Renal cortical epithelial cell (primary cell): Measurements from ENCODE around the gene ZFYVE28. TPM values are rescaled to one million over a fixed set of nuclear protein-coding genes. Genes with fewer than 3 reads are reported as not detected.
"Not testable (repeated sequence)": the region's sequence is repeated elsewhere in the genome, so short reads cannot be mapped to it uniquely, and the experiment has no call there.

Source experiments
- DNase-seq: peaks from one replicate; pipeline ENCODE4 v3.0.0-alpha.2; 2011; ENCODE audit warnings: low read depth
- total RNA-seq: library from RNA; depleted of rRNA; stranded (reverse); fragments of >200 nt; gene quantifications from 2 replicates; pipeline ENCODE4 v1.2.3, GENCODE V29; 2014

The ZFYVE28 gene
- total RNA-seq, 1 donor from 2014 or later, result 9.2 TPM

DNA sequence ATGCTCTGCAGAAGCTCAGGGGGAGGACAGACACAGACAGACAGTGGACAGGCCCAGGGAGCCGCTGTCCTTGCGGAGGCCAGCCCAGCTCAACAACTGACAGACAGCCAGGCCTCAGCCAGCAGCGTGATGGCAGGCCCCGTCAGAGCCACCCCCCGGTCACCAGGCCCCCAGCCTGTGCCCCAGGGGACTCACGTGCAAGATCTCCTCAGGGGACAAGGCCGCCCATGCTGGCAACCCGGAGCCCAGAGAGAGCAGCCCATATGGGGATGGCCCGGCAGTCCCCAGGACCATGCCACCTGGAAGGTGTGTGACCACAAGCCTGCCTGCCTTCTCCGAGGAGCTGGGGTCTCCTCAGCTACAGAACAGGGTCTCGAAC lies 128.5 kb downstream of the ZFYVE28 start:
- no peak for DNase-seq

DNA sequence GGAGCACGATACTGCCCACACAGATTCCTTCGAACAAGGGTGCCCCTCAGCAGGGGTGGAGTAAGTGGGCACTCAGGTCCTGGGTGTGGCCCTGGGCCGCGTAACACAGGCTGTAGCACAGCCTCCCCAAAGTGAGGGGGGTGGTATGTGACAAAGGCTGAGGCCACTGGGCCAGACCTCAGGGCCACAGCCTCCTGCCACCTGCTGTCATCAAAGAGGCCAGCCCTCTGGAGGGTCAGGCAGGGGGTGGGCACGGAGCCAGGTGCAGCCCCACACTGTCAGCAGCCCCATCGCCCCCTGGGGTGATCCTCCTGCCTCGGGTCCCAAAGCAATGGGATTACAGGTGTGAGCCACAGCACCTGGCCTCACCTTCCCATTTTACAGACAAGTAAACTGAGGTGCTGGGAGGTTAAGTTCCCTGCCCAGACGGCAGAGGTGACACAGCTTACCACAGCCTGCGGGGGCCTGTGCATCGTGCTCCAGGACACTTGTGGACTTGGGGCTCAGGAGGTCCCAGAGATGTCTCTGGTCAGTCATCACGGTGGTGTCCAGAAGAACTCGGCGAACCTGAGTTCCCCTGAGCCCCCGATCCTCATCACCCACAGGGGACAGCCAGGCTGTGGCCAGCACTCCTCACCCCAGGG lies 129.0 kb downstream of the ZFYVE28 start:
- no peak for DNase-seq

DNA sequence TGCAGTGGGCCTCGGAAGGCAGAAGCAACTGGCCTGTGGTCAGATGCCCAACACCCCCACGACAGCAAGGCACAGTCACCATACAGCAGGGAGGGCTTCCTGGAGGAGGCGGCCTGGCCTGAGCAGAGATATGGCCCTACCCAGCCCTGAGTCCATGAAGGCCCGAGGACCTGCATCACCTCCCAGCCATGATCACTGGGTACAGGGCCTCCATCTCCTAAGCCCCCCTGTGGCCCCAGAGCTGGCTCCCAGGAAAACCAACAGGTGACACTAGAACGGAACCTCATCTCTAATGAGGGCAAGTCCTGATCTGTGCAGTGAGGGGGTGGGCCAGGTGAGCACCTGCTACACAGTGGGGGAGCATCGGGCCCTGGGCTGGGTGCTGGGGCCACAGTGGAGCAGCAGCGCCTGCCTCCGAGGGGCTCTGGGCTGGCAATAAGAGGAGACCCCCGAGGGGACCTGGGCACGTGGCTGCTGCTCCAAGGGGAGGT lies 130.3 kb downstream of the ZFYVE28 start:
- no peak for DNase-seq

DNA sequence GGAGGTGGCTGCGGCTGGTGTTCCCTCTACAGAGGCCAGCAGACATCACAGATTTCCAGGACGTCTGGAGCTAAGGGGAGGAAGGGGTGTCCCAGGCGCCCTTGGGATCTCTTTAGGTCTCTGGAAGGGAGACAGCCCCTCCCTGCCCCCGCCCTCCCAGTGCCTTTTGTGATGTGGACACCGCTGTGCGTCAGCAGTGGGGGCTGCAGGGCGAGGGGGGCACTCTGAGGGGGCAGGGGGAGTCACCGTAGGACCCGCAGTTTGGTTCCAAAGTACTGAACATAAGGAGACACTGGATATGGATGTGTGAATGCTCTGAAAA lies 130.9 kb downstream of the ZFYVE28 start:
- DNase-seq, result no peak

DNA sequence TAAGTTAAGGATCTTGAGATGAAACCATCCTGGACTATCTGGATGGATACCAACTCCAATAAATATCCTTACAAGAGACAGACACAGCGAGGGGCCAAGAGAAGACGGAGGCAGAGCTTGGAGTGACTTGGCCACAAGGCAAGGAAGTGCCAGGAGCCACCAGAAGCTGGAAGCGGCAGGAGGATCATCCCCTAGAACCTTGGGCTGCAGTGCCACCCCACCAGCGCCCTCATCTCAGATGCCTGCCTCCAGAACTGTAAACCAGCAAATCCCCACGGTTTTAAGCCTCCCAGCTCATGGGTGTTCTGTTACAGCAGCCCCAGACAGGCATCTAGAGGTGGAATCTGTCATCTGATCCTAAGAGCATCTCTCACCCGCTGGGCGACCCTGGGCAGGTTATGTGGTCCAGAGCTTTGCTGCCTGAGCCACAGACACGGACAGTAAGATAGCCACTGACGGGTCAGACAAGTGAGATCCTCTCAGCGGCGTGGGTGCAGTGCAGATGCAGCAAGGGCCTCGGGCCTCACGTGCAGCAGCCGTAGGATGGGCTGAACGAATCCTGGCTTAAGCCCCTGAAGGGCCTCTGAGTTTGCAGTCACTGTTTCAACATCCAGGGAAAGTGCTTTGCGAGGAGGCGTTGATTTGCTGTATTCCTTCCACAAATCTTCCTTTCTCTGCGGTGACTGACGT lies 131.4 kb downstream of the ZFYVE28 start:
- DNase-seq, result no peak

DNA sequence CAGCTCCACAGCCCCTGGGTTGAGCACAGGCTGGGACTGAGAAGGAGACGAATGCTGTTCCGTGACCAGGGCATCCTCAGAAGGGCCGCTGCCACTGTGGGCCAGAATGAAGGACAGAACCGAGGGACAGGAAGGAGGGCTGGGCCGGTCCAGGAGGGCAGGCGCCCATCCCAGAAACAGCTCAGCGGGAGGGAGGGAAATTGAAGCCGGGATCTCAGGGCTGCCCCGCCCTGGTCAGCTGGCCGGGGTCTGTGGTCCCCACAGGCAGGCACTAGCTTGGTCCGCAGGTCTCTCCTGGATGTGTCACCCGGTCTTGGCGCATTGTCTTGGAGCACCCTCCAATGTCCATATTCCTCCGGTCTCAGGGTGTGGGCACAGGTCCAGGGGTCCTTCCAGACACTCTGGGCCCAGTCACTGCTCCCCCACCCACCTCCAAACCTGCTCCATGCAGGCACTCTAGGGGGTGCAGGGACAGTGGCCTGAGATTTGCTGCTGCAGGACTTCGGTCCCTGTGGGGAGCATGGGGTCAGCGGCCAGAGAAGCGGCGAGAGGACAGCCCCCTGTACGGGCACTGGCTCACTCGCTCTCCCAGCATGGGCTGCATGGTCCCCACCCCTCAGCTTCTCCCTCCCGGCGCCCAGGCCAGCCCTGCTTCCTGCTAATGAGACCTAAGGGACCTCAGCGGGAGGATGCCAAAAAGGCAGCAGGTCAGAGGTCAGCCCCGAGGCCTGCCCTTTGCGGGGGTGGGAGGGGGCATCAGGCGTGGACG lies 132.6 kb downstream of the ZFYVE28 start:
- no peak for DNase-seq

DNA sequence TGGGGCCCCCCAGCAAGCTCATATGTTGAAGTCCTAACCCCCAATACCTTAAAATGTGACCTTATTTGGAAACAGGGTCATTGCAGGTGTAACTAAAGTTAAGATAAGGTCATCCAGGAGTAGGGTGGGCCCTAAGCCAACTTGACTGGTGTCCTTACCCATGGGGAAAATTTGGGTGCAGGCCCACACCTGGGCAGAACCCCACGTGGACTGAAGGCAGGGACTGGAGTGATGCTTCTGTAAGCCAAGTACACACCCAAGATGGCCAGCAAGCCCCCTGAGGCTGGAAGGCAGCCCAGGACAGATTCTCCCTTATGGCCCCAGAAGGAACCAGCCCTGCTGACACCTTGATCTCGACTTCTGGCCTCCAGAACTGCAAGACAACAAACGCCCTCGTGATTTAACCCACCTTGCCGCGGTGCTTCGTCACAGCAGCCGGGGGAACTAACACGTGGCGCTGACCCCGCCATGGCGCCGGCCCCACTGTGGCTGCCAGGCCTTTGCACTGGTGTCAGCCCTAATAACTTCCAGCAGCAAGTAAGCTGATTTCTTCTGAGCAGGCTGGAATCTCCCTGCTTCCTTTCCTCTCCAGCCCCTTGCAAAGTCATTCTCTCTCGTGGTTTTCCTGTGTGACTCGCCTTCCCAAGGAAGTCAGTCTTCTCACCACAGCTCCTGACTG lies 133.4 kb downstream of the ZFYVE28 start:
- DNase-seq, result peak; percentile 59

GRCh38 chr4:2284161-2284933 lies 134.1 kb downstream of the ZFYVE28 start:
- no peak for DNase-seq

- no peak for DNase-seq
Observed at GRCh38 chr4:2283199-2283711, 135.2 kb downstream of the ZFYVE28 start.

GRCh38 chr4:2281575-2282343 lies 136.7 kb downstream of the ZFYVE28 start:
- no peak for DNase-seq

GRCh38 chr4:2280531-2281300 lies 137.7 kb downstream of the ZFYVE28 start:
- no peak for DNase-seq

DNA sequence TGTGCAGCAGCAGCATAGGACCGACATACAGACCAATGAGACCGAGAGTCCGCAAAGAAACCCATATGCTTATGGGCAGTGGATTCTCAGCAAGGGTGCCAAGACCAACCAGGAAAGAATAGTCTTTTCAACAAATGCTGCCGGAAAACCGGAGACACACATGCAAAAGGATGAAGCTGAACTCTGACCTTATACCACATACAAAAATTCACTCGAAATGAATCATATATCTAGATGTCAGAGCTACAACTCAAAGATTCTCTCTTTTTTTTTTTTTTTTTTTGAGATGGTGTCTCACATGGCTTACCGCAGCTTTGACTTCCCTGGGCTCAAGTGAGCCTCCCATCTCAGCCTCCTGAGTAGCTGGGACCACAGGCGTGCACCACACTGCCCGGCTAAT lies 140.5 kb downstream of the ZFYVE28 start:
- no peak for DNase-seq

GRCh38 chr4:2276581-2277325 lies 141.7 kb downstream of the ZFYVE28 start:
- DNase-seq, result no peak

DNA sequence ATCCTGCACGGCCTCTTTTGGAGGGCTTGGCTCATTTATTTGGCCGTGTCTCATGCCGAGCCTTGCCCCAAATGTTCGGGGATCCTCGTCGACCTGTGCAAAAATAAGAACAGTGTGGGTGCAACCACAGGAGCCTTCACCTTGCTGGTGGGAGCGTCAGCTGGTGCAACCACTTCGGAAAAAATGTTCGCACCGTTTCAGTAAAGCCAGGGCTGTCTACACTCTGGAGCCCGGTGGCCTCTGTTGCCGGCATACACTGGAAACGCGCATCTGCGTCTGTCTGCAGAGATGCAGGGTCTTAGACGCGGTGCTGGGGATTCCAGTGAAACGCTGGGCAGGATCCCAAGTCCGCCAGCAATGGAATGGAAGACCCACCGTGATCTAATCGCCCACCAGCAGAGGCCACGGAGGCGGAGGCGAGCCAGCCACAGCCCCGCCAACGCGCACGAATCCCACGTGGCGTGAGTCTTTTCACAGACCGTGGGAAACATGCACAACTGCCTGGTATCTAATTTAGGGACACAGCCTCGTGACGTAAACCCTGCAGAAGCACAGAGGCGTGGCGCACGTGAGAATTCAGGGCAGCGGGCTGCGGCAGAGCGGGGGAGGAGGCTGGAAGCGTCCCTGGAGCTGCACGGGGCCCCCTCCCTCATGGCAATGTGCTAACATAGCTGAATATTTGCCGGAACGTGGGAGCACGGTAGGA lies 142.7 kb downstream of the ZFYVE28 start:
- no peak for DNase-seq

DNA sequence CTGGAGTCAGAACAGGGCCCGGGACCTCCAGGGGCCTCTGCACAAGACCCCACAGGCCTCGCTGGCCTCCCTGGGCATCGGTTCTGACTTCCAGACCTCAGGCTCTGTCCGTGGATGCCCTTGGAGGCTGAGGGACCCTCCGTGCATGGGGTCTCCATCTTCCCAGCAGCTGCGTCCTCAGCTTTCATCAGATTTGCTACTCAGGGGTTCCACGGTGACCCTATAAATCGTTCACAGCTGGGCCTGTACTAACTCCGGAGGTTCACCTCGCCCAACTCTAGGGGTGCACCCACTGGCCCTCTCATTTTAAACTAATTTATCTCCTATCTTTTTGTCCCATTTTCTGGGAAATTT lies 143.4 kb downstream of the ZFYVE28 start:
- not testable (repeated sequence) for DNase-seq

- no peak for DNase-seq
Observed at GRCh38 chr4:2274320-2275043, 144.0 kb downstream of the ZFYVE28 start.

DNA sequence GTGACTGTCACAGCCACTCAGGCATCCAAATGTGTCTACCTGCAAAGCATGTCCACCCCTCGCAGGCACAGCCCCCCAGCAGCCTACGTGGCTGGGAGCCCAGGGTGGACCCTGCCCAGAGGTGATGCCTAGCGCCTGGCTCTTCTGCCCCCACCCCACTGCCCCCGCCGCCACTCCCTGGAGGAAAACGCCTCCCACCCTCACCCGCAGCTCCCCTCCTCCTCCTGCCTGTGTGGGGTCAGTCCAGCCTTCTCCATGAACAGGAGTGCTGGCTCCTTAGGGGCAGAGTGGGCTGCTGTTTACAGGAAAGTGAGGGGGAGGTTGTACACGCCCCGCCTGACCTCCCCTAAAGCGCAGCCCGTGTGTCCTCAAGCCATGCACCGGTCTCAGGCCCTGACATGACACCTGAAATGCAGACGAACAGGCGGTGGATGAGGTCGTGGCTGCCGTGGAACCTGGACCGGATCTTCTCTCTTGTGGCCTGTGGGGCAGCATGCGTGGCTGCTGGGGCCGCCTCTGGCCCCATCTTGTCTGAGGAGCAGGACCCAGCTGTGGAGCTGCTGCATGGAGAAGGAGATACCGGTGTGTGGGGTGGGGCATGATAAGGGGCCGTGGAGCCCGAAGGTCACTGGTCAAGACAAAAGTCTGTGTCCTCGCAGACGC lies 144.7 kb downstream of the ZFYVE28 start:
- no peak for DNase-seq
